OCI-LY7 (cell line): ENCODE data around the gene TRIM33. TPM values are rescaled to one million over a fixed set of nuclear protein-coding genes. Genes with fewer than 3 reads are reported as not detected.

ENCODE experiments used
- BruUV-seq: library from RNA; stranded (reverse); fragments of 400-500 nt; replicated peaks from 2 replicates; lab custom pipeline; 2021; lab: Mats Ljungman, UMichigan
- CTCF ChIA-PET: fragments of 300-600 bp; sonication (Branson Sonifier 250); formaldehyde crosslinking; loops from one replicate; lab custom pipeline; 2022; ENCODE audit warnings: antibody characterized with exemption; ENCODE audit not compliant: unreplicated experiment; lab: Charles Lee
- POLR2A ChIA-PET: fragments of 300-600 bp; sonication (Branson Sonifier 250); formaldehyde crosslinking; loops from one replicate; lab custom pipeline; 2022; ENCODE audit warnings: antibody characterized with exemption; lab: Charles Lee
- DNase-seq: peaks from one replicate; pipeline ENCODE4 v3.0.0-alpha.2; 2015; ENCODE audit warnings: low spot score
- H2AFZ ChIP-seq: fragments of 200-600 bp; sonication (generic), shearing (Covaris generic); 2 replicates; pipeline ENCODE4 v1.6.1; 2014; ENCODE audit warnings: mild to moderate bottlenecking, antibody characterized with exemption, low read length, moderate library complexity
- H3K27ac ChIP-seq: fragments of 200-600 bp; sonication (generic); 2 replicates; pipeline ENCODE4 v1.5.1; 2014; ENCODE audit warnings: mixed run types, low read depth, mild to moderate bottlenecking, moderate library complexity, low read length, inconsistent platforms; ENCODE audit not compliant: poor library complexity, severe bottlenecking
- H3K36me3 ChIP-seq: fragments of 200-600 bp; sonication (generic); 2 replicates; pipeline ENCODE4 v1.6.1; 2014; ENCODE audit warnings: mild to moderate bottlenecking, antibody characterized with exemption, low read length, moderate library complexity, mixed read lengths; ENCODE audit not compliant: insufficient read depth
- H3K4me1 ChIP-seq: fragments of 200-600 bp; sonication (generic); 2 replicates; pipeline ENCODE4 v1.5.1; 2014; ENCODE audit warnings: mild to moderate bottlenecking, low read length; ENCODE audit not compliant: insufficient read depth, poor library complexity, severe bottlenecking
- H3K4me2 ChIP-seq: fragments of 200-600 bp; sonication (generic); 2 replicates; pipeline ENCODE4 v1.6.1; 2014; ENCODE audit warnings: mild to moderate bottlenecking, low read length
- H3K4me3 ChIP-seq: fragments of 200-600 bp; sonication (generic); 2 replicates; pipeline ENCODE4 v1.5.1; 2014; ENCODE audit warnings: mild to moderate bottlenecking, low read depth, low read length; ENCODE audit not compliant: poor library complexity, severe bottlenecking
- H3K79me2 ChIP-seq: fragments of 200-600 bp; sonication (generic); 2 replicates; pipeline ENCODE4 v1.6.1; 2016; ENCODE audit warnings: low read depth, mild to moderate bottlenecking, low read length, moderate library complexity, mixed read lengths; ENCODE audit not compliant: insufficient read depth
- H3K9me2 ChIP-seq: fragments of 200-600 bp; sonication (generic); 2 replicates; pipeline ENCODE4 v1.6.1; 2016; ENCODE audit warnings: mild to moderate bottlenecking, low read length, mixed read lengths; ENCODE audit not compliant: insufficient read depth
- H3K9me3 ChIP-seq: fragments of 200-600 bp; sonication (generic); 2 replicates; pipeline ENCODE4 v1.6.1; 2014; ENCODE audit warnings: mild to moderate bottlenecking, mixed run types, low read length, mixed read lengths
- H4K20me1 ChIP-seq: fragments of 200-600 bp; sonication (generic); 2 replicates; pipeline ENCODE4 v1.6.1; 2014; ENCODE audit warnings: mild to moderate bottlenecking, antibody characterized with exemption, low read length, moderate library complexity, mixed read lengths; ENCODE audit not compliant: insufficient read depth
- CTCF ChIP-seq: fragments of 200-600 bp; sonication (generic); conservative IDR thresholded peaks from 2 replicates; pipeline ENCODE4 v1.5.1; 2014; ENCODE audit warnings: mild to moderate bottlenecking, antibody characterized with exemption, low read length, moderate library complexity, mixed read lengths
- EZH2phosphoT487 ChIP-seq: fragments of 200-600 bp; sonication (generic); IDR thresholded peaks from 2 replicates; pipeline ENCODE4 v1.6.1; 2018; ENCODE audit warnings: low read depth, borderline replicate concordance, mild to moderate bottlenecking, mixed run types, antibody characterized with exemption, low read length, moderate library complexity, mixed read lengths
- intact Hi-C: fragments of 100-400 bp; cut with micrococcal nuclease; formaldehyde crosslinking; loops from one replicate; pipeline ENCODE4 v1.10.0; 2022; ENCODE audit not compliant: unreplicated experiment
- total RNA-seq, 2 experiments: library from RNA; depleted of rRNA in 1 of 2; stranded (reverse); fragments of >200 nt in 1 of 2; shearing (Covaris generic) in 1 of 2; gene quantifications; 2 replicates each; pipeline ENCODE4 v1.2.3, GENCODE V29; 2014 to 2022

Gene TRIM33
- total RNA-seq, 2 experiments from 2014 or later = 43.0 to 44.7 TPM

DNA sequence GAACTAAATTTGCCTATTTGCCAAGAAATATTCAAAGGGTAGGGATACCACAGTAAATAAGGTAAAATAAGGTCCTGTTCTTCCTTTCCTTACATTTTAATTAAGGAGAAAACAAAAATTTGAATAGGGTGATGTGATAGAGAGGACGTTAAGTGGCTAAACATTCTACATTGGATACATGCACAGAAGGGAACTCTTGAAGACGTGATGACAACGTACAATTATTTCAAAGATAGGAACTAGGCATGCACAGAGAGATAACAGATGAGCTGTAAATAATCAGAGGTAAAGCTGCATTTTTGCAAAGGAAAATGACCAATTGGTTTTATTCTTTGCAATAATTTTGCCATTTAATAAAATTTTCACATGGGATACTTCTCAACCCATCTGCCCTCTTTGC is 69.7 kb downstream of the TRIM33 start:
- BruUV-seq = no TSS peak
- DNase-seq = no peak
- ChIA-PET CTCF (no interaction called here), POLR2A (interaction anchor here (0.7 kb wide), 2 partner anchors 10 to 35 kb away, joined by 5 read pairs; no protein-coding TSS in a partner anchor)
- Histone ChIP-seq H3K9me2 (no peaks in the 10 kb centered on the region), H4K20me1 (no peaks in the 10 kb centered on the region), H3K27ac (no peak overlapping the region), H3K4me3 (no peak overlapping the region), H3K4me1 (no peaks in the 10 kb centered on the region), H2AFZ (no peak overlapping the region), H3K36me3 (peaks cover 59% of the 10 kb centered on the region), H3K79me2 (no peaks in the 10 kb centered on the region; the same call in 1 of the 2 replicates), H3K9me3 (no peaks in the 10 kb centered on the region), H3K4me2 (no peak overlapping the region)
- intact Hi-C loops = no loop called here
- TF ChIP-seq CTCF = no peak
- no peak for TF ChIP-seq EZH2phosphoT487

- H3K9me2 ChIP-seq = no peaks in the 10 kb centered on the region
- no peak overlapping the region for H3K4me3 ChIP-seq
- no peaks in the 10 kb centered on the region for H4K20me1 ChIP-seq
- no peak overlapping the region for H2AFZ ChIP-seq
- no peak overlapping the region for H3K27ac ChIP-seq
- H3K36me3 ChIP-seq = peaks cover 39% of the 10 kb centered on the region
- intact Hi-C loops = no loop called here
- H3K4me1 ChIP-seq = no peaks in the 10 kb centered on the region
- CTCF ChIA-PET = no interaction called here
- no peaks in the 10 kb centered on the region for H3K9me3 ChIP-seq
- no TSS peak for BruUV-seq
- TF ChIP-seq CTCF (no peak), EZH2phosphoT487 (no peak)
- POLR2A ChIA-PET = interaction anchor here (0.6 to 0.7 kb wide), 2 partner anchors 13 to 21 kb away, joined by 4 to 5 read pairs; no protein-coding TSS in a partner anchor
- H3K79me2 ChIP-seq = no peaks in the 10 kb centered on the region; the same call in 1 of the 2 replicates
- no peak for DNase-seq
- no peak overlapping the region for H3K4me2 ChIP-seq
Observed at GRCh38 chr1:114439369-114439768, 71.6 kb downstream of the TRIM33 start.

DNA sequence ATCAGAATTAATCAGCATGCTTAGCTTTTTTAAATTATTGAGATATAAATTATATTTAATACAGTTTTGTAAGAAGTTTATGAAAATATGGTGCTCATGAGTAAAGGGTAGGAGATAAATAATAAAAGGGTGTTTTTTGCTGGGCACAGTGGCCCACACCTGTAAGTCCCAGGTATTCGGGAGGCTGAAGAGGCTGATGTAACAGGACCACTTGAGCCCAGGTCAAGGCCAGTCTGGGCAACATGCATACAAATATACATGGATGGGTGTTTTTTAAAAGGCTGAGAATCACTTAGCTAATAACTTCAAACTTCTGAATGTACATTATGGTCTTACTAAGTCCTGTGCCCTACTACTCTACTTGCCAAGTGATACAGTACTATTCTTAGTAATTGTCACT is 73.2 kb downstream of the TRIM33 start:
- ChIA-PET CTCF (no interaction called here), POLR2A (interaction anchor here (1.6 kb wide), 1 partner anchor 10 kb away, joined by 4 read pairs; no protein-coding TSS in a partner anchor)
- TF ChIP-seq EZH2phosphoT487 (no peak), CTCF (no peak)

More for the DNA sequence above, 73.2 kb downstream of the TRIM33 start:
- BruUV-seq = no TSS peak
- Histone ChIP-seq H3K4me2 (no peak overlapping the region), H4K20me1 (no peaks in the 10 kb centered on the region), H3K79me2 (no peaks in the 10 kb centered on the region; the same call in 1 of the 2 replicates), H3K9me3 (no peaks in the 10 kb centered on the region), H3K9me2 (no peaks in the 10 kb centered on the region), H2AFZ (no peak overlapping the region), H3K36me3 (peaks cover 36% of the 10 kb centered on the region), H3K27ac (no peak overlapping the region), H3K4me3 (no peak overlapping the region), H3K4me1 (no peaks in the 10 kb centered on the region)
- no peak for DNase-seq
- intact Hi-C loops = loop anchor here (2.0 kb wide), 1 partner anchor 13 kb away; no protein-coding TSS in a partner anchor
